DOHH2 (cell line): ENCODE data around the gene NINJ2.

Experiments used
- H3F3A ChIP-seq: fragments of 200-600 bp; sonication (generic), shearing (Covaris generic); 2 replicates; pipeline ENCODE4 v1.6.0; 2016; ENCODE audit warnings: antibody characterized with exemption, mild to moderate bottlenecking; ENCODE audit not compliant: control insufficient read depth, insufficient read depth
- H3K27ac ChIP-seq: fragments of 200-600 bp; sonication (generic); 2 replicates; pipeline ENCODE4 v1.5.1; 2014; ENCODE audit warnings: low read depth, mild to moderate bottlenecking, low read length, moderate library complexity
- H3K27me3 ChIP-seq: fragments of 200-600 bp; sonication (generic); 2 replicates; pipeline ENCODE4 v1.6.1; 2014; ENCODE audit warnings: mild to moderate bottlenecking, low read length, mixed read lengths; ENCODE audit not compliant: control insufficient read depth
- H3K36me3 ChIP-seq: fragments of 200-600 bp; sonication (generic); 2 replicates; pipeline ENCODE4 v1.6.1; 2014; ENCODE audit warnings: mild to moderate bottlenecking, low read length, moderate library complexity, mixed read lengths; ENCODE audit not compliant: control insufficient read depth
- H3K4me1 ChIP-seq: fragments of 200-600 bp; sonication (generic); 2 replicates; pipeline ENCODE4 v1.6.1; 2014; ENCODE audit warnings: mild to moderate bottlenecking, low read length, mixed read lengths; ENCODE audit not compliant: control insufficient read depth
- H3K4me2 ChIP-seq: fragments of 200-600 bp; sonication (generic); 2 replicates; pipeline ENCODE4 v1.6.0; 2014; ENCODE audit warnings: mild to moderate bottlenecking, low read length, moderate library complexity
- H3K4me3 ChIP-seq: fragments of 200-600 bp; sonication (generic); 2 replicates; pipeline ENCODE4 v1.5.1; 2014; ENCODE audit warnings: mild to moderate bottlenecking, low read length, mixed read lengths
- H3K79me2 ChIP-seq: fragments of 200-600 bp; sonication (generic); 2 replicates; pipeline ENCODE4 v1.6.1; 2014; ENCODE audit warnings: mild to moderate bottlenecking, low read length, mixed read lengths; ENCODE audit not compliant: control insufficient read depth
- H3K9me2 ChIP-seq: fragments of 200-600 bp; sonication (generic); replicated peaks from 2 replicates; pipeline ENCODE4 v1.6.1; 2014; ENCODE audit warnings: mild to moderate bottlenecking, low read length, mixed read lengths; ENCODE audit not compliant: control insufficient read depth
- H3K9me3 ChIP-seq: fragments of 200-600 bp; sonication (generic); 2 replicates; pipeline ENCODE4 v1.6.1; 2014; ENCODE audit warnings: antibody characterized with exemption, low read length, mixed read lengths; ENCODE audit not compliant: control insufficient read depth, insufficient read depth
- H4K20me1 ChIP-seq: fragments of 200-600 bp; sonication (generic); 2 replicates; pipeline ENCODE4 v1.6.0; 2014; ENCODE audit warnings: low read depth, mild to moderate bottlenecking, antibody characterized with exemption, low read length, moderate library complexity; ENCODE audit not compliant: control insufficient read depth, insufficient read depth
- EZH2phosphoT487 ChIP-seq: fragments of 200-600 bp; sonication (generic); IDR thresholded peaks from 2 replicates; pipeline ENCODE4 v1.6.1; 2017; ENCODE audit warnings: borderline replicate concordance, mild to moderate bottlenecking, antibody characterized with exemption, low read length, moderate library complexity, mixed read lengths
- TF ChIP-seq, protein P1 (sequence below): fragments of 200-600 bp; sonication (generic); IDR thresholded peaks from one replicate; pipeline ENCODE4 v1.5.1; 2014; ENCODE audit warnings: antibody characterized with exemption, mild to moderate bottlenecking, low read depth, low read length; ENCODE audit not compliant: poor library complexity, severe bottlenecking

NINJ2 gene

DNA sequence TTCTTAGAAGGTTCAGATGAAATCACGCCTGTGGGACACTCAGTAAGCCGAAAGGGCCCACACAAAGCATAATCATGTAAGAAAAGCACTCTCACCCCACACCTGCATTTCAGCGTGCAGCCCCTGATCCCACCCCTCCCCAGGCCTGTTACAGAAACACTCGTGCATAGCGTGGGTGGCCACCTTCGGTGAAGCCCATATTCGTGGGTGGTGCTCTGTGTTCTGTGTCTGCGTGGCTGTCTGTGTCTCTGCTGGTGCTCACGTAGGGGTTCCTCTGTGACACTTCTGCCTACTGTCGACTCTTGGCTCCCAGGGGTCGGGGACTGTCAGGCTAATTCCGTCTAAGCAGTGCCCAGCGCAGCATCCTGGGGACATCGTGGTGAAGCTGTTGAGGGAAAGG, 129.5 kb downstream of the NINJ2 start:
- Histone ChIP-seq H3K4me1 (no peaks in the 10 kb centered on the region), H3K4me2 (no peak overlapping the region), H3K4me3 (no peak overlapping the region), H4K20me1 (no peaks in the 10 kb centered on the region), H3K79me2 (no peaks in the 10 kb centered on the region), H3K36me3 (no peaks in the 10 kb centered on the region), H3K27me3 (no peaks in the 10 kb centered on the region), H3K9me2 (no peaks in the 10 kb centered on the region), H3K9me3 (peaks cover 20% of the 10 kb centered on the region; the same call in 1 of the 2 replicates), H3K27ac (no peak overlapping the region), H3F3A (no peaks in the 10 kb centered on the region)
- TF ChIP-seq, protein P1, sequence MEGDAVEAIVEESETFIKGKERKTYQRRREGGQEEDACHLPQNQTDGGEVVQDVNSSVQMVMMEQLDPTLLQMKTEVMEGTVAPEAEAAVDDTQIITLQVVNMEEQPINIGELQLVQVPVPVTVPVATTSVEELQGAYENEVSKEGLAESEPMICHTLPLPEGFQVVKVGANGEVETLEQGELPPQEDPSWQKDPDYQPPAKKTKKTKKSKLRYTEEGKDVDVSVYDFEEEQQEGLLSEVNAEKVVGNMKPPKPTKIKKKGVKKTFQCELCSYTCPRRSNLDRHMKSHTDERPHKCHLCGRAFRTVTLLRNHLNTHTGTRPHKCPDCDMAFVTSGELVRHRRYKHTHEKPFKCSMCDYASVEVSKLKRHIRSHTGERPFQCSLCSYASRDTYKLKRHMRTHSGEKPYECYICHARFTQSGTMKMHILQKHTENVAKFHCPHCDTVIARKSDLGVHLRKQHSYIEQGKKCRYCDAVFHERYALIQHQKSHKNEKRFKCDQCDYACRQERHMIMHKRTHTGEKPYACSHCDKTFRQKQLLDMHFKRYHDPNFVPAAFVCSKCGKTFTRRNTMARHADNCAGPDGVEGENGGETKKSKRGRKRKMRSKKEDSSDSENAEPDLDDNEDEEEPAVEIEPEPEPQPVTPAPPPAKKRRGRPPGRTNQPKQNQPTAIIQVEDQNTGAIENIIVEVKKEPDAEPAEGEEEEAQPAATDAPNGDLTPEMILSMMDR = no peak
- no peak for TF ChIP-seq EZH2phosphoT487

DNA sequence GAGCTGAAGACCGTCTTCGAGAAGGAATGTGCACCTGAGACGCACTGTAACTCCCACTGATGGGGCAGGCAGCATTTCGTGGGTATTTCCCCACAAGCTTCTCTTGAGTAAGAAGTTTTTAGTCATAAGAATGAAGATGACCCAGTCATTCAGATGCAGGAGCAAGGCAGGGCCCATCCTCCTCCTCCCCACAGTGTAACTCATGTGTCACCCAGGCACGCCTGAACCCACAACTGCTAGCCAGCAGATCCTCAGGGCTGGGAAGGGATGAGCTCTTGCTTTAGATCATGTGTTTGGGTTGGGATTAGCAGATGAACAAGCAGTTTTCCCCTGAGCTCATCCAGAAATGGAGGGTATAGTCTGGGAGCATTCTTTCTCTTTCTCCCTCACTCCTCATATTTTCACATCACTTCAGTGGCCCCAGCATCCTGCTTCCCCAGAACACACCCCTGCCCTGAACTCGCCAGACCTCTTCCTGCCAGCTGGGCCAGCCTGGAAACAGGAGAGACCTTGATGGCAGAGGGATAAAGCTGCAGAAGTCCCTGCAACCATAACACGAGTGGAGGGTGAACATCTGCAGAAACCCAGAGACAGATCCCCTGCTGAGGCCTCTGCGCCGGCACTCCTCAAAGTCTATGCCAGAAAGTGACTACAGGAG, 130.2 kb downstream of the NINJ2 start:
- no peaks in the 10 kb centered on the region for H3K36me3 ChIP-seq
- no peaks in the 10 kb centered on the region for H3K4me1 ChIP-seq
- H3F3A ChIP-seq = no peaks in the 10 kb centered on the region
- H4K20me1 ChIP-seq = no peaks in the 10 kb centered on the region
- H3K27ac ChIP-seq = no peak overlapping the region
- H3K9me2 ChIP-seq = no peaks in the 10 kb centered on the region
- H3K4me2 ChIP-seq = no peak overlapping the region
- no peaks in the 10 kb centered on the region for H3K79me2 ChIP-seq
- H3K9me3 ChIP-seq = peaks cover 20% of the 10 kb centered on the region; the same call in 1 of the 2 replicates
- TF ChIP-seq, protein P1 = no peak
- no peak for TF ChIP-seq EZH2phosphoT487
- H3K4me3 ChIP-seq = no peak overlapping the region
- H3K27me3 ChIP-seq = no peaks in the 10 kb centered on the region

DNA sequence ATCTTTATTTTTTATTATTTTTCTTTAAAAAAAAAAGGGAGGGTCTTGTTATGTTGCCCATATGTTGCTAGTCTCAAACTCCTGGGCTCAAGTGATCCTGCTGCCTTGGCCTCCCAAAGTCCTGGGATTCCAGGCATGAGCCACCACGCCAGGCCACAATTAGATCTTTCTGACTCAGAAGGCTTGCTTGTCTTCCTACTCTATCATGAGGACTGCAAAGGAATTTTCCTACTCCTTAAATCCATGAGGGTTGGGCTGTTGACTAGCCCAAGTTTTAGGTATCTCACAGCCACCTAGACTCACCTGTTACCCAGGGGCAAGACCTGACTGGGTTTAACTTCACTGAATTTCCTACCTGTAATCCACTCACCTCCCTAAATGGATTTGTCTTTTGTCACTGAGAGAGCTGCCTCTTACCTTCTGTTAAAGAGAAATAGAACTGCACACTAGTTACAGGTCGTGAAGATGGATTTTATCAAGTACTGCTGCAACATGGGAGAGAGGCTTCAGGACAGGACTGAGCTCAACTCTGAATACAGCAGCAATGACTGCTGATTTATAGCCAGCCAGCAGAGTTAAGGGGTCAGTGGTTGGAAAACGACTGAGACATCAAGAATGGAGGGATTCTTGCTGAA, 131.2 kb downstream of the NINJ2 start:
- TF ChIP-seq, protein P1 = no peak
- TF ChIP-seq EZH2phosphoT487 = no peak
- Histone ChIP-seq H3F3A (no peaks in the 10 kb centered on the region), H3K9me3 (peaks cover 20% of the 10 kb centered on the region; the same call in 1 of the 2 replicates), H3K4me3 (no peak overlapping the region), H3K79me2 (no peaks in the 10 kb centered on the region), H3K9me2 (no peaks in the 10 kb centered on the region), H3K27me3 (no peaks in the 10 kb centered on the region), H3K4me2 (no peak overlapping the region), H3K36me3 (no peaks in the 10 kb centered on the region), H3K27ac (no peak overlapping the region), H3K4me1 (no peaks in the 10 kb centered on the region), H4K20me1 (no peaks in the 10 kb centered on the region)
